Hindlimb muscle (tissue), 1 donor: ENCODE measurements around the gene EDNRB. TPM values are rescaled to one million over a fixed set of nuclear protein-coding genes. Genes with fewer than 3 reads are reported as not detected.
A peak's percentile ranks its signal among the peaks of the same experiment; 100 is the strongest.
"Not testable (repeated sequence)": the region's sequence is repeated elsewhere in the genome, so short reads cannot be mapped to it uniquely, and the experiment has no call there.

Experiments
- DNase-seq: peaks from one replicate; pipeline ENCODE4 v3.0.0-alpha.2; 2013
- polyA plus RNA-seq: library from polyadenylated mRNA; unstranded; fragments of 120-200 nt; gene quantifications from one replicate; pipeline ENCODE4 v1.2.1, GENCODE V29; 2013; ENCODE audit not compliant: insufficient read length

The EDNRB gene
- polyA plus RNA-seq, 1 donor = 10.6 TPM

DNA sequence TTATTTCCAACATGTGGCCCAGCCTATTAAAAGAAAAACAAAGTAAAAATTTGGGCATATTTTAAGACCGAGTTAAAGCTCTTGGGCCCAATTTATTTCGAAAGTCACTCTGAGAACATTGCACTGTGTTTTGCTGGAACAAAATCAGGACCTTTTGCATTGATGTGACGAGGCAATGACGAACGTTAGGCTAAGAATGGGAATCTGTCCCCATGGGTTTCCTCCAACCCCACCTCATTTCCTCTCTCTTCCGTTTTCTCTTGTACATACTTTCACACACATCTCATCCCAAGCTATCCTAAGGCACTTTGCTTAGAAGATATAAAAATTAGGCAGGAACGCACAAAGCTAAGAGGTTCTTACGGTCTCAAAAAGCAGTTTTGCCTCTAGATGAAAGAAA lies 22.1 kb downstream of the EDNRB start:
- DNase-seq = peak; percentile 43

- no peak for DNase-seq
These were observed 23.9 kb downstream of the EDNRB start for GRCh38 chr13:77894743-77895142.

DNA sequence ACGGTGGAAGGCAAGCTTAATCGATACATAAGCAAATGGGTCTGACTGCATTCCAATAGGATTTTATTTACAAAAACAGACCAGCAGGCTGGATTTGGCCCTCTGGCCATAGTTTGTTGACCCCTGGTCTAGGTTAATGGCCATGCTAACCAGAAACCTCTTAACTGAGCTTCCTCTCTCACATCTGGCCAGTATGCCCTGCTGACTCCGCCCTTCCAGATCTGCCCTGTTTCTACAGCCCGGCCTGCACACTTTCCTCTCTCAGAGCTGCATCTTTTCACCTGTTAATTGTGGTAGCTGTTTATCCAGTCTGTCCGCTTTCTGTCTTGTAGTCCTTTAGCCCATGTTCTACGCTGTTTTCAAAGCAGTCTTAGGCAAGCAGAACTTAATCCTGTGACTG lies 25.6 kb downstream of the EDNRB start:
- no peak for DNase-seq

- DNase-seq = no peak
These were observed 26.1 kb downstream of the EDNRB start for GRCh38 chr13:77892491-77892890.

DNA sequence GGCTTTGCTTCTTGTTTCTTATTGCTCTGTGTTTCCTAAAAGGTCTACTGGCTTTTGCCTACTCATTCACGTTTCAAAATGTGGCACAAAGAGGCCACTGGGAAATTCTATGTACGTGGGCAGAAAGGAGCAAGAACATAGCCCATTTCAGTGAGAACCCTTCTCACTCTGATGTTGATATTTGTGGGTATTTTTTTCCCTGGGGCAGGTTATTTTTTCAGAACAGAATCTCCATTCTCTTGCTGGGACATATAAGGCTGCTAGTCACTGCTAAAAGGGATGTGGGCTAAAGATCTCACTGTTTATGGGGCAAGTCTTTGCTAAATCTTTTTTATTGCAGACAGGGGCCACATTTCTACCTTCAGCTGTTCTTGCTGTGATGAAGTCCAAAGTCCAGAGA lies 27.1 kb downstream of the EDNRB start:
- no peak for DNase-seq

- DNase-seq = no peak
These were observed 27.6 kb downstream of the EDNRB start for GRCh38 chr13:77891041-77891440.

GRCh38 chr13:77883328-77883727 lies 35.3 kb downstream of the EDNRB start:
- DNase-seq = no peak

- no peak for DNase-seq
These were observed 40.4 kb downstream of the EDNRB start for GRCh38 chr13:77878190-77878589.

DNA sequence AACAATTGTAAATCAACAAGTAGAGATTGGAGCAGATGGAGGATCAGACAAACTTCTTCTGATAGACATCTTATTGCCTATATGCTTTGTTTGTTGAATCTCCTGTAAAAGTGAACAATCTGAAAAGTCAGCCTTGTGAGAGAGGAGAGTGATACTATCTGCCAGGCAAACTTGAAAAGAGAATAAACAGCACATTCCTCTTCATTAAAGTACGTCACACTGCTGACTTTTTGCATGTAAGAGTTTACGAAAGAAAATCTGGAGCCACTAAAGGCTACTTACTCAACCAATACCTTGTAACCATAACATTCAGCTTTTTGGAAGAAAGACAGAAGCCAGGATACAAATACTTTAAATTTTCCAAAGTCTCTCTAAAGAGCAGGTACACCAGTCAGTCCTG lies 42.5 kb downstream of the EDNRB start:
- DNase-seq = no peak

DNA sequence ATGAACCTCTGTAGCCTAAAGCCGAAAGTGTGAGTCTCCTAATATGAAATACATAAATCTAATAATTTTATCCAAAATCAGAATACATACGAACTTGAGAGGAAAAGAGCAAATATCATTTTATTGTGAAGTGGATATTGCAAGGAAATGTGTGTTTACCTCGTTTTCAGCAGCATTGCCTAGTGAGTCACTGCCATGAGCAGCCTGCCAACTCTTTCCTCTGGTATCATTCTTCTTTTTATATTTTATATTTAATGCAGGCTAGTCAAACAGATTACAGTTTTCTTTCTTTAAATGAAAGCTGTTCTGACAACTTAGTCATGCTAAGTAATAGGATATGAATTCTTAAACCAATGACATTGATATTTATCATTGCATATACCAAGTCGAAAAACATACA lies 44.2 kb downstream of the EDNRB start:
- DNase-seq = no peak

GRCh38 chr13:77872995-77873394 lies 45.6 kb downstream of the EDNRB start:
- DNase-seq = no peak

- no peak for DNase-seq
These were observed 47.0 kb downstream of the EDNRB start for GRCh38 chr13:77871596-77871995.

GRCh38 chr13:77868717-77869116 lies 49.9 kb downstream of the EDNRB start:
- no peak for DNase-seq

- no peak for DNase-seq
These were observed 51.7 kb downstream of the EDNRB start for GRCh38 chr13:77866971-77867370.

DNA sequence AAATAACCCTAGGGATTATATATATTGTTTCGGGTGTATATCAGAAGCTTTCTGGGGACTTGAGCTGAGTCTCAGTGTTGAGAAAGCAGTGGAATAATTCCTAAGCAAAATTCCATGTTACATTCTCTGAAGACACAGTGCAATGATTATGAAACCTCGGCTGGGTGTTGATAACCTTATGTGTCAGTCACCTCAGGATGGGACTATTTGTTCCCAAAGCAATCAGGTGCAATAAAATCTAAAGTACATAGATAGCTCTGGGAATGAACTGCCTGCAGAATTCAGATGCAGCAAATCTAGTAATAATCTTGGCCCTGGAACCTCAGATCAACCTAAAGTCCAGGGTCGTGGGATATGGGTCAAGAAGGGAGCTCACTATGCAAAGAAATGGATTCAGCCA lies 53.0 kb downstream of the EDNRB start:
- no peak for DNase-seq

DNA sequence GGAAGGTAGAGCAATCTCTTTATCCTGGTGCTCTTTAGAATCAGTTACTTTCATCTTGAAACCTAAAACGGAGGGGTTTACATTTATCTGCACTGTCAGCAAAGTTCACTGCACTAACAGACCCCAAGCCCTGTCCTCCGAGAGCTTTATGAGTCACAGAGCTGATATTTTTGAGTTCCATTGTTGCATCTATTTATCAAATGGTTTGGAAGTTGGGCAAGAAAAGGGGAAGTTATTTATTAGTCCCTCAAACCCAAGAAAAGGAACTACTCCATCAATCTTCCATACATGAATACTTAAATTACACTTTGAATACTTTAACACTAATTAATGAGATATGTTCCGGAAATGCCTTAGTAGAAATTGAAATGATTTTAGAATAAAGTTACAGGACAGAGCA lies 55.5 kb downstream of the EDNRB start:
- no peak for DNase-seq

- DNase-seq = no peak
These were observed 56.9 kb downstream of the EDNRB start for GRCh38 chr13:77861741-77862140.

GRCh38 chr13:77860507-77860981 lies 58.1 kb downstream of the EDNRB start:
- no peak for DNase-seq

GRCh38 chr13:77859450-77859849 lies 59.2 kb downstream of the EDNRB start:
- DNase-seq = no peak

DNA sequence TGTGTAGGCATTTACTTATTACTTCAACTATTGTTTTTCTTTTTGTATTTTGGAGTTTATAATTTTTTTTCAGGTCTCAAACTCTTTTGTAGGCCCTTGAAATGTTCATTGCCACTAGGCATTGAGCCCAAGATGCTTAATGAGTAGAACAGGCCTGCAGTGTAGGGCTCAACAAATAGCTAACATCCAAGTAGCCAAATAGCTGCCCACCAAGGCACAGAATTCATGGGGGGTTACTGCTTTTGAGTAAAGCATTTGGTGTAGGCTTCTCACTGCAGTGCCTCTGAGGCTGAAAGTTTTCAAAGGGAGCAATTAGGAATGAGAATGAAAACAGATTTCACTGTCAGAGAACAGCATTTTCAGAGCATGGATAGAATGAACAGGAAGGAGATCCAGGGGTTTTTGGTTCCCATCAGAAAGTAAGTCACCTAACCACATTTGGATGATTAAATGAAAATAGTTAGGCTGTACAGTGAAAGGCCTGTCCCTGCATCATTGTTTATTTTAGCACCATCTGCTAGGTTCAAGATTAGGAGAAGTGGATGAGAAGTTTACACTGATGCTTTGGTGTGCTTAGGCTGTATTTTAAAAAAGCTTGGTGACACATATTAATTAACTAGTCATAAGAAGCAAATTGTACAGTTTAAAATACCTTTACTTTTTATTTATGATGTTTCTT lies 61.0 kb downstream of the EDNRB start:
- no peak for DNase-seq

DNA sequence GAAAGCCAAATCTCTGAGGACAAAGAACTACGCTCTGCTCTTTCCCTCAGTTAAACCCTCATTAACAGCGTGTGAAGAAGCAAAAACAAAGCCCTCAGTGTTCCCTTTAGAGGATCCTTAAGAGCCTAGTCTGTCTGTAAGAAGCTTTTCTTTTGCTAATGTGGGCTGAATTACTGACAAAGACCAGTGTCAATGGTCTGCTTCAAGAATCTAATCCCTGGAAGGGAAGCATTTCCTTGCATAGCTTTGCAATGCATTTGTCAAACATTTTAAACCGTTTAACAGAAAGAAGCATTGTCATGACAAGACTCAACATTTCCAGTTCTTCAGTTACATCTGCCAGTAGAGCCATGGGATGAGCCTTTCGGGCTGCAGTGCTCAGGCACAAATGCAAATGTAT lies 64.9 kb downstream of the EDNRB start:
- DNase-seq = no peak

DNA sequence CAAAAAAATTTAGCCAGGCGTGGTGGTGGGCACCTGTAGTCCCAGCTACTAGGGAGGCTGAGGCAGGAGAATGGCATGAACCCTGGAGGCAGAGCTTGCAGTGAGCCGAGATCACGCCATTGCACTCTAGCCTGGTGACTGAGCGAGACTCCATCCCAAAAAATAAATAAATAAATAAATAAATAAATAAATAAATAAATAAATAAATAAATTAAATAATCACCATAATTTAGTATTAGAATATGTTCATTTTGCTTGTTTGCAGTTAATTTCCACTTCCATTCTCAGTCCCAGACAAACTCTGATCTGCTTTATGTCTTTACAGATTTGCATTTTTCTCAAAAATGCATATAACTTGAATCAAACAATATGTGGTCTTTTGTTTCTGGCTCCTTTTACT lies 70.6 kb downstream of the EDNRB start:
- DNase-seq = not testable (repeated sequence)

GRCh38 chr13:77846173-77846572 lies 72.5 kb downstream of the EDNRB start:
- no peak for DNase-seq
